Measurements from ENCODE around the gene STK35.
"Not testable (repeated sequence)": the region's sequence is repeated elsewhere in the genome, so short reads cannot be mapped to it uniquely, and the experiment has no call there.

Gene STK35

GRCh38 chr20:2163757-2164156 is 62.1 kb downstream of the STK35 start:
- DNase-seq, result no peak

- DNase-seq, result no peak
Observed at GRCh38 chr20:2164421-2164820, 62.8 kb downstream of the STK35 start.

- DNase-seq, result no peak
Observed at GRCh38 chr20:2164966-2165365, 63.3 kb downstream of the STK35 start.

GRCh38 chr20:2165871-2166270 is 64.2 kb downstream of the STK35 start:
- no peak for DNase-seq

- no peak for DNase-seq
Observed at GRCh38 chr20:2167112-2167511, 65.5 kb downstream of the STK35 start.

GRCh38 chr20:2168946-2169345 is 67.3 kb downstream of the STK35 start:
- DNase-seq, result no peak

- DNase-seq, result no peak
Observed at GRCh38 chr20:2169456-2170088, 67.9 kb downstream of the STK35 start.

GRCh38 chr20:2170404-2170803 is 68.8 kb downstream of the STK35 start:
- no peak for DNase-seq

- no peak for DNase-seq
Observed at GRCh38 chr20:2171266-2171790, 69.7 kb downstream of the STK35 start.

- not testable (repeated sequence) for DNase-seq
Observed at GRCh38 chr20:2171840-2172239, 70.2 kb downstream of the STK35 start.

GRCh38 chr20:2172305-2173175 is 70.9 kb downstream of the STK35 start:
- DNase-seq, result peak; percentile 74

- DNase-seq, result no peak
Observed at GRCh38 chr20:2173186-2173585, 71.6 kb downstream of the STK35 start.

- DNase-seq, result no peak
Observed at GRCh38 chr20:2174067-2174466, 72.4 kb downstream of the STK35 start.

- no peak for DNase-seq
Observed at GRCh38 chr20:2176946-2177345, 75.3 kb downstream of the STK35 start.

- DNase-seq, result no peak
Observed at GRCh38 chr20:2178318-2179232, 76.9 kb downstream of the STK35 start.

- no peak for DNase-seq
Observed at GRCh38 chr20:2179233-2179580, 77.6 kb downstream of the STK35 start.

GRCh38 chr20:2179949-2180348 is 78.3 kb downstream of the STK35 start:
- no peak for DNase-seq

- DNase-seq, result no peak
Observed at GRCh38 chr20:2183381-2183780, 81.8 kb downstream of the STK35 start.

GRCh38 chr20:2184933-2185332 is 83.3 kb downstream of the STK35 start:
- DNase-seq, result not testable (repeated sequence)

- DNase-seq, result no peak
Observed at GRCh38 chr20:2195614-2196013, 94.0 kb downstream of the STK35 start.

- DNase-seq, result no peak
Observed at GRCh38 chr20:2197166-2197565, 95.5 kb downstream of the STK35 start.
